Measurements from ENCODE around the gene LPAR2. TPM values are rescaled to one million over a fixed set of nuclear protein-coding genes. Genes with fewer than 3 reads are reported as not detected.

Gene LPAR2
- total RNA-seq, 1 donor from 2014 or later, result 35.5 TPM

DNA sequence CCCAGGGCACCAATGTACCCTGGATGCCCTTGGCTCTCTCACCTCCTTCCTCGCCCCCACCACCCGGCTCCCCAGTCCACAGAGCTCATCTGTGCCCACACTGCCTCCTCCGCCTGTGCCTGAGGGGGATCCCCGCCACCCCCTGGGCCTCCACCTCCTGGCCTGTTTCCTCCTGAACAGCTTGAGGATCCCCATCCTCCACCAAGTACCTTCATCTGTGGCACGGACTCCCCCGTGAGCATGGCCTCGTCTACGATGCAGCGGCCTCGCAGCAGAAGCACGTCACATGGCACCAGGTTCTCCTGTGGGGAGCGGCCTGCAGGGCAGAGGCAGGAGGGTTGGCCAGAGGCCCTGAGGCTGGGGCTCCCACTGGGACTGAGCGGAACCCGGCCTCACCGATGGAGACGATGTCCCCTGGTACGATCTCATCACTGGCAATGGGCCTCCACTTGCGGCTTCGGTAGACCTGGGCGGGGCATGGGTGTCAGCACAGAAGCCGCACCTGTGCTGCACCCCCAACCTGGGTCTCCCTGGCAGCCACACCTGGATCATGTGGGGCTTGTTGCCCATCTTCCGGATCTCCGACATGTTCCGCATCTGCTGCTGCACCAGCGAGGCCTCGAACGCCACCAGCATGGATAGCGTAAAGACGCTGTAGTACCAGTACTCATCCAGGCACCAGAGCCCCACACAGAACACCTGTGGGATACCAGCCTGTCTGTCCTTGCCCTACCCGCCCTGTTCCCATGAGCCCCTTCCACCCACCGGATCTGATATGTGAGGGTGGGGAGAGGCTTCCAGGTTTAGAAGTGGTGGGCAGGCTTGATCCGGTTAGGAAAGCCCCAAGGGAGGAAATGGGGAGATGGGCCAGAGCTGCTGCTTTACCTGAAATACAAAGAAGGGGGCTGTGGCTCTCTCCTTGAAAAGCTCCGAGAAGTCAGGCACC is 28.7 kb upstream of the LPAR2 start:
- Mint-ChIP-seq H3K4me1 (ENCODE audit: unreplicated experiment) (peaks cover 5% of the 10 kb centered on the region), H3K27me3 (ENCODE audit: unreplicated experiment) (peaks cover 15% of the 10 kb centered on the region), H3K27ac (ENCODE audit: unreplicated experiment) (no peak overlapping the region), H3K36me3 (ENCODE audit: low read depth, unreplicated experiment) (peaks cover 44% of the 10 kb centered on the region), H3K9me3 (ENCODE audit: unreplicated experiment) (no peaks in the 10 kb centered on the region), H3K4me3 (ENCODE audit: unreplicated experiment) (no peak overlapping the region)
- no peak for DNase-seq (ENCODE audit: low spot score)
- TF ChIP-seq, protein P1, sequence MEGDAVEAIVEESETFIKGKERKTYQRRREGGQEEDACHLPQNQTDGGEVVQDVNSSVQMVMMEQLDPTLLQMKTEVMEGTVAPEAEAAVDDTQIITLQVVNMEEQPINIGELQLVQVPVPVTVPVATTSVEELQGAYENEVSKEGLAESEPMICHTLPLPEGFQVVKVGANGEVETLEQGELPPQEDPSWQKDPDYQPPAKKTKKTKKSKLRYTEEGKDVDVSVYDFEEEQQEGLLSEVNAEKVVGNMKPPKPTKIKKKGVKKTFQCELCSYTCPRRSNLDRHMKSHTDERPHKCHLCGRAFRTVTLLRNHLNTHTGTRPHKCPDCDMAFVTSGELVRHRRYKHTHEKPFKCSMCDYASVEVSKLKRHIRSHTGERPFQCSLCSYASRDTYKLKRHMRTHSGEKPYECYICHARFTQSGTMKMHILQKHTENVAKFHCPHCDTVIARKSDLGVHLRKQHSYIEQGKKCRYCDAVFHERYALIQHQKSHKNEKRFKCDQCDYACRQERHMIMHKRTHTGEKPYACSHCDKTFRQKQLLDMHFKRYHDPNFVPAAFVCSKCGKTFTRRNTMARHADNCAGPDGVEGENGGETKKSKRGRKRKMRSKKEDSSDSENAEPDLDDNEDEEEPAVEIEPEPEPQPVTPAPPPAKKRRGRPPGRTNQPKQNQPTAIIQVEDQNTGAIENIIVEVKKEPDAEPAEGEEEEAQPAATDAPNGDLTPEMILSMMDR (IDR thresholded peaks at IDR 0.05; ENCODE audit: unreplicated experiment), result no peak

DNA sequence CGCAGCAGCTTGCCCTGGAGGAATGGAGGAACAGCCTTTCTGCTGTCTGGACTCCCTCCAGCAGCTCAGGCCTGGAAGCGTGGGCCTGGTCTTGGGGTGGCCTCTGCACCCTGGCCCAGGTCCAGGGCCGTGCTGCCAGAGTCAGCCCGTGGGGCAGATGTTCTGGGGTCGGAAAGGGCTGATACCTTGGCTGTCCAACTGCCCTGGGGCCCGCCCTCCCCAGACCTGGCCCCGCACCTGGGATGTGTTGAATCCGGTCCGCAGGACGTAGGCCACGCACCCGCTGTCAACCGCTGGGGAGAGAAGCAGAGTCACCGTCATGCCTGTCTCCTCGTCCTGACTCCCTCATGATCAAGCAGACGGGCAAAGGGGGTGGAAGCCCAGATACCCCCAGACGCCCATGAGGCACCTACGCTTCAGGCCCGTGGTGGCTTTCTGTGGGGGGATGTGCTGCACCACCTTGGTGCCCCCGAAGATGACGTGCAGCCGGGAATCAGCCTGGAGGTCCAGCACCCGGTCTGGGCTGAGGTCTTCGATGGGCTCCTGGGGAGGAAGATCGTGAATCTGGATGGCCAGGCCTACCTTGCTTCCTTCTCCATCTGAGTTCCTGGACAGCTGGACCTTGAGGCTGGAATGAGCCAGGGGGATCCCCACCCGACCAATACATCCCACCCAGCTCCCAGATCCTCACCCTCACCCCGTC is 27.8 kb upstream of the LPAR2 start:
- no peak overlapping the region for H3K4me3 Mint-ChIP-seq (ENCODE audit: unreplicated experiment)
- TF ChIP-seq, protein P1 (IDR thresholded peaks at IDR 0.05; ENCODE audit: unreplicated experiment), result no peak

DNA sequence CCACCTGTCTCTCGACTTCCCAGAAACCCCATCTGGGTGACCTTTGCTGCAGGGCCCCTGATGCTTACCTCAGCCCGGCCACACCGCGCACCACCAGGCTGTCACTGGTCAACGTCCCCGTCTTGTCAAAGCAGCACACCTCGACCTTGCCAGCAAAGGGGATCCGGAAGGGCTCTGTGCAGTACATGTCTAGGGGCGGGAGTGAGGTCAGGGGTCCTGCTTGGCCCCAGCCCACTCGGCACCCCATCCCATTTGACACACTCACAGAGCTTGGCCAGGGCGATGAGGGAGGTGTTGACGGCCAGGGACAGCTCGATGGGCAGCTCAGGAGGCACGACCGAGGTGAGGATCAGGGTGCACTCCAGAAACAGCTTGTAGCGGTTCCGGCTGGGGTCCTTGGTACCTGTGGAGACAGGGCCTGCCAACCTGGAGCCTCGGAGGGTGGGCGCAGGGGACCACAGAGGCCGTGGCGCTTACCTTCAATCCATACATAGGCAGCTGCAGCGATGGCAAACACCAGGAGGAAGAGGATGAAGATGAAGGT is 27.1 kb upstream of the LPAR2 start:
- H3K4me3 Mint-ChIP-seq (ENCODE audit: unreplicated experiment), result peak overlapping the region; percentile 71
- TF ChIP-seq, protein P1 (IDR thresholded peaks at IDR 0.05; ENCODE audit: unreplicated experiment), result no peak

More for the DNA sequence above, 27.8 kb upstream of the LPAR2 start:
- Mint-ChIP-seq H3K27me3 (ENCODE audit: unreplicated experiment) (peaks cover 12% of the 10 kb centered on the region), H3K36me3 (ENCODE audit: low read depth, unreplicated experiment) (peaks cover 39% of the 10 kb centered on the region), H3K9me3 (ENCODE audit: unreplicated experiment) (no peaks in the 10 kb centered on the region), H3K4me1 (ENCODE audit: unreplicated experiment) (no peaks in the 10 kb centered on the region), H3K27ac (ENCODE audit: unreplicated experiment) (no peak overlapping the region)
- no peak for DNase-seq (ENCODE audit: low spot score)

DNA sequence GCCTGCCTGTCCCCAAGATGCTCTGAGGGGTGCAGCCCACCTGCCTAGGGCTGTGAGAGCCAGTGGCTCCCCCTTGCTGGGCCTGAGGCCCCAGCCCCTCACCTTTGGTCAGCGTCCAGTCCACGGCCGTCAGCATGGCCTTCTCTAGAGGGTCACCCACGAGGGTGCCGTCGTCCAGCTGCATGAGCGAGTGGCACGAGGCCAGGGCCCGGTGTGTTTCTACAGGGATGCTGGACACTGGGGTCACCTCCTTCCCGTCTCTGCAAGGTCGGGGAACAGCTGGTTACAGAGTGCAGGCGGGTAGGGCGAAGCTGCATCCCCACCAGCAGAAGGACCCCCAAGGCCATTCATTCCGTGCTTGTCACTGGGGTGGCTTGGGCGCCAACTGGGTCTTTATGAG is 26.4 kb upstream of the LPAR2 start:
- H3K27ac Mint-ChIP-seq (ENCODE audit: unreplicated experiment), result no peak overlapping the region
- TF ChIP-seq, protein P1 (IDR thresholded peaks at IDR 0.05; ENCODE audit: unreplicated experiment), result no peak
- no peaks in the 10 kb centered on the region for H3K9me3 Mint-ChIP-seq (ENCODE audit: unreplicated experiment)
- H3K4me3 Mint-ChIP-seq (ENCODE audit: unreplicated experiment), result no peak overlapping the region
- H3K4me1 Mint-ChIP-seq (ENCODE audit: unreplicated experiment), result no peaks in the 10 kb centered on the region
- H3K36me3 Mint-ChIP-seq (ENCODE audit: low read depth, unreplicated experiment), result peaks cover 37% of the 10 kb centered on the region
- no peak for DNase-seq (ENCODE audit: low spot score)
- peaks cover 13% of the 10 kb centered on the region for H3K27me3 Mint-ChIP-seq (ENCODE audit: unreplicated experiment)

More for the DNA sequence above, 27.1 kb upstream of the LPAR2 start:
- no peaks in the 10 kb centered on the region for H3K4me1 Mint-ChIP-seq (ENCODE audit: unreplicated experiment)
- peaks cover 15% of the 10 kb centered on the region for H3K27me3 Mint-ChIP-seq (ENCODE audit: unreplicated experiment)
- DNase-seq (ENCODE audit: low spot score), result no peak
- no peaks in the 10 kb centered on the region for H3K9me3 Mint-ChIP-seq (ENCODE audit: unreplicated experiment)
- H3K27ac Mint-ChIP-seq (ENCODE audit: unreplicated experiment), result no peak overlapping the region
- H3K36me3 Mint-ChIP-seq (ENCODE audit: low read depth, unreplicated experiment), result peaks cover 39% of the 10 kb centered on the region
